ENCODE measurements around the gene SPATA31C1.
"Not testable (repeated sequence)": the region's sequence is repeated elsewhere in the genome, so short reads cannot be mapped to it uniquely, and the experiment has no call there.

The SPATA31C1 gene

DNA sequence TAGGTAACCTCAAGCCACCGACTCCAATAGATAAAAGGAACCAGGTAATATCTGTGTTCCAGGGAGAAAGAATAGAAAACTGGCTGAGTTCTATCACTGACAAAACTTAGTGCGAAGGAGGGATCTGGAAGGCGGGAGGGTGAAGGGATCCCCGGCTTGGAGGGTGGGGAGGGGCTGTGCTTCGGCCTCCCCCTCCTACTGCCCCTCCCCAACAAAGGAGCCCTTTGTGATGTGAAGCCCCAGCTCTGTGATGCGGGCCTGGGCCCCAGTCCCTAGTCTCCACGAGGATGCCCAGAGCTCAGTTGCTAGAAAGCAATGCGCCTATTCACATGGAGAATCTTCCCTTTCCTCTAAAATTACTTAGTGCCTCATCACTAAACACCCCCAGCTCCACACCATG is at the start of gene SPATA31C1:
Gene SPATA31C1, plus strand, starts transcription at position 301 of the 400 bp plus-strand sequence.
- DNase-seq (ENCODE audit: low spot score) = not testable (repeated sequence)

GRCh38 chr9:87868175-87868574 is 49.6 kb upstream of the SPATA31C1 start:
- DNase-seq (ENCODE audit: low spot score) = no peak

DNA sequence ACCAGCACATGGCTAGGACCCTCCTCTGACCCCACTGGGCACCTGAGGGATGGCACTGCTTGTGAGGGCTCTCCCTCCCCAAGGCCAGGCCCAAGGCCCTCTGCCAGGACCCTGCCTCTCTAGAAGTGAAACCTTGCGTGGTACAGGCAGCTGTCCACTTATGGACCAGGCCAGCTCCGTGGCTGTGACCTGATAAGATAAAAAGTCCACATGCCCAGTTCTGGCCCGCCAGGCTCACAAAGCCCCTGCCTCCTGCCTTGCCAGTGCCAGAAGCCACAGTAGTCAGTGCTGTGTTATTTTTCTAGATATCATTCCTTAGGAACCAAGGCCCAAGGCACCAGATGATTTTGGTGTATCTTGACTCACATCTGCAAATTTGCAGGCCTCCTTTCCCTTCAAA is 49.1 kb upstream of the SPATA31C1 start:
- DNase-seq (ENCODE audit: low spot score) = no peak

- DNase-seq (ENCODE audit: low spot score) = no peak
Measured at GRCh38 chr9:87869082-87869481, 48.7 kb upstream of the SPATA31C1 start.

GRCh38 chr9:87871425-87872078 is 46.2 kb upstream of the SPATA31C1 start:
- no peak for DNase-seq (ENCODE audit: low spot score)

DNA sequence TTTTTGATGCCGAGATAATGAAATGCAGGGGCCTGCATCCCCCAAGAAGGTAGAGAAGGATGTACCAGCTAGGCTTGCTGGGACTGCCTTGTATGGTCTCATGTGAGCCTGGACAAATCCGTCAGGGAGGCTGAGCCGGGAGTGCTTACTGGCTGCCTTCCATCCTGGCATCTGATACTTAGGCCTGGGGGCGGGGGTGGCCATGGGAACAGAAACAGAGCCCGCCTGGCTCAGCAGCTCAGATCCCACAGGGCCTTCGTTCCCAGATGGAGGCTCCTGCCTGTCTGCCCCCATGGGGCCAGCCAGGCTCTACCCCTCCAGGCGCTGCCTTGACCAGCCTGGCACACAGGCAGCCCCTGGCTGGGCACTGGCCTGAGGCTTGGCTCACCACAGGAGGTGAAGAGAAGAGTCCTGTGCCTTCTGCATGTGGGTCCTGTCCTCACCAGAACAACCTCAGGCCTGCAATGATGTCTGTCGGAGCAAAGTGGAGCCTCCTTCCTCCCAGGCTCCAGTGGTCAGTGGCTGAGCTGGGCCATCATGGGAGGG is 45.6 kb upstream of the SPATA31C1 start:
- DNase-seq (ENCODE audit: low spot score) = no peak

- DNase-seq (ENCODE audit: low spot score) = no peak
Measured at GRCh38 chr9:87873607-87874303, 44.0 kb upstream of the SPATA31C1 start.

DNA sequence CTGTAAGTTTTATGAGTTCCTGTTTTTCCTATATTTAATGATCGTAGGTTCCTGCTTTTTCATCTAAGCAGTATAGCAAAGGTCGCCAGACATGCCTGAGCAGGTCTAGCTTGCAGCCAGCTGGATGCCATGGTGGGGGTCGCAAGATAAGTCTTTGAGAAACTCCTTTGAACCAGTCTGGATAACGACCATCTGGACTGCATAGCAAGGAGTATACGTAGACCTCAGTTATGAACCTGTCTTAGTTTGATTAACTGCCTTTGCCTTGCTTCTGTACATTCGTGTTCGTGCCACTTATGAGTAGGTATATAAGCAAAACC is 43.5 kb upstream of the SPATA31C1 start:
- no peak for DNase-seq (ENCODE audit: low spot score)

- DNase-seq (ENCODE audit: low spot score) = no peak
Measured at GRCh38 chr9:87875060-87875459, 42.7 kb upstream of the SPATA31C1 start.

- no peak for DNase-seq (ENCODE audit: low spot score)
Measured at GRCh38 chr9:87875831-87876545, 41.8 kb upstream of the SPATA31C1 start.

GRCh38 chr9:87876708-87877107 is 41.1 kb upstream of the SPATA31C1 start:
- no peak for DNase-seq (ENCODE audit: low spot score)

DNA sequence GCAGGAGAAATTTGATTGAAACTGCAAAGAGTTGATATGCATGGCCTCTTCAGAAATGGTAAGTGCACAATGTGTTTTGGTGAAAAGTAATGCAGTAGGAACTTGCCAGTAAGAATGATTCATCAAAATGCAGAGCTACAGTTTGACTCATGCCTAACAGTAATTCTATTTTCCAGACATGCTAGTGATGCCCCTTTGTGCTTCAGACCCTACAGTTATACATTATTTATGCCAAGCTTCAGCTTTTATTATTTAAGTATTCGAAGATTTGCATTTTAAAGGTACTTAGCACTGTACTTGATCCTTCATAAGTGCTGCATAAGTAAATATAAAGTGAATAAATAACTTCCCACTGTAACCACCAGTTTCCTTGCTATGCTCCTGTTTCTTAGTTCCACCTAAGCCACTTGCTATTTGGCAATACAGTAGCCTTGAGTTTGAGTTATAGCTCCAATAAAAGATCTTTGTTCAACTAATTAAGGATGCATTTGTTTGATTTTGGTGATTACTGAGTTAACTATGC is 38.7 kb upstream of the SPATA31C1 start:
- DNase-seq (ENCODE audit: low spot score) = no peak

DNA sequence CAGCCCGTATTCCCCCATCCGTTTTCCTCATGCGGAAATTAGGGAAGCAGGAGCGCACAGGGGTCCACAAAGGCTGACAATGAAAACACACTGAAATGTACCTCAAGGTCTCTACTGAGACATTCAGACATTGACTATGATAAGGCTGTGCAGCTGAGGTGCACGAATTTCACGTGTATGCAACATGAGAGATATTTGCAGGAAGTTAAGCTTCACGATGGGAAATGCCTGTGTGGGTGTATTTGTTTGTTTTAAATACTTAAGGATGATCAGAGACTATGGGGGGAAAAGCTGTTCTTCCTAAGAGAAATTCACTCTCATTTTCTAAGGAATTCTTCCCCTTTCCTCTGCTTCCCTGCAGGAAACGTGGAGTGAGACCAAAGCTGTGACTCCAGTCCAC is 37.6 kb upstream of the SPATA31C1 start:
- DNase-seq (ENCODE audit: low spot score) = no peak

- no peak for DNase-seq (ENCODE audit: low spot score)
Measured at GRCh38 chr9:87880683-87881082, 37.1 kb upstream of the SPATA31C1 start.

GRCh38 chr9:87882627-87883026 is 35.1 kb upstream of the SPATA31C1 start, which contains the start of gene SPATA31E1:
TSS of gene SPATA31E1 (plus strand) at chr9:87882877. CDS start at chr9:87882892, 15 bp downstream.
- no peak for DNase-seq (ENCODE audit: low spot score)

DNA sequence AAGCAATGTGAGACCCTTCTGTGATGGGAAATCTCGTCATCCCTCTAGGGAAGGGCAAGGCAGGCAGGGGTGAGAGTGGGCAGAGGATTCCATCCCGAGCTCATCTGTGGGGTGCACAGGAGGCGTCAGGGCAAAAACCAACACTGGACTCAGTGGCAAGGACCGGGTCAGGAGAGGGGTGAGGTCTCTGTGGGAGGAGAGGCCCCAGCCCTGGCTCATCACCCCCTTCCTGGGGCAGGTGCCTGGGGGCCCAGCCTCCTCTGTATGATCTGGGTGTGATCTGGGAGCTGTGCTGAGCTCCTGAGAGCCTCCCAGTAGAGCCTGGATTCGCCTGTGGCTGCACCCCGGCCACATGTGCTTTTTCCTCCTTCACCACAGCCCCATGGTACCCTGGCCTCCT is 34.5 kb upstream of the SPATA31C1 start:
- no peak for DNase-seq (ENCODE audit: low spot score)

DNA sequence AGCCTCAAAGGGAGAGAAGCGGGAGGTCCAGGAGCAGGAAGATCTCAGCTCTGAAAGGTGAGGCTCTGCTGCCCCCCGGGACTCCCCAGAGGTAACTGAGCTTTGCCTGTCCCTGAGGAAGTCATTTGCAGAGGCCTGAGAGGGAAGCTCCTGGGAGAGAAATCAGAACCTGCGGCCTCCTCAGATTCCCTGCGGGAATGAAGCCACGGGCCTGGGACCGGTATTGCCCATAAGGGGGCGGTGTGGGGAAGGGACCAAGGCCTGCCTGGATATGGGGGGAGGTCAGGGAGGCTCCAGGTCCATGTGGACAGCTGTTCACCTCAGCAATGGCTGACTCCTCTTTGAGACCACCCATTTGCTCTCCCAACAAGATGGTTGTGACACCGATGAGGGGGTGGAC is 33.8 kb upstream of the SPATA31C1 start:
- no peak for DNase-seq (ENCODE audit: low spot score)

DNA sequence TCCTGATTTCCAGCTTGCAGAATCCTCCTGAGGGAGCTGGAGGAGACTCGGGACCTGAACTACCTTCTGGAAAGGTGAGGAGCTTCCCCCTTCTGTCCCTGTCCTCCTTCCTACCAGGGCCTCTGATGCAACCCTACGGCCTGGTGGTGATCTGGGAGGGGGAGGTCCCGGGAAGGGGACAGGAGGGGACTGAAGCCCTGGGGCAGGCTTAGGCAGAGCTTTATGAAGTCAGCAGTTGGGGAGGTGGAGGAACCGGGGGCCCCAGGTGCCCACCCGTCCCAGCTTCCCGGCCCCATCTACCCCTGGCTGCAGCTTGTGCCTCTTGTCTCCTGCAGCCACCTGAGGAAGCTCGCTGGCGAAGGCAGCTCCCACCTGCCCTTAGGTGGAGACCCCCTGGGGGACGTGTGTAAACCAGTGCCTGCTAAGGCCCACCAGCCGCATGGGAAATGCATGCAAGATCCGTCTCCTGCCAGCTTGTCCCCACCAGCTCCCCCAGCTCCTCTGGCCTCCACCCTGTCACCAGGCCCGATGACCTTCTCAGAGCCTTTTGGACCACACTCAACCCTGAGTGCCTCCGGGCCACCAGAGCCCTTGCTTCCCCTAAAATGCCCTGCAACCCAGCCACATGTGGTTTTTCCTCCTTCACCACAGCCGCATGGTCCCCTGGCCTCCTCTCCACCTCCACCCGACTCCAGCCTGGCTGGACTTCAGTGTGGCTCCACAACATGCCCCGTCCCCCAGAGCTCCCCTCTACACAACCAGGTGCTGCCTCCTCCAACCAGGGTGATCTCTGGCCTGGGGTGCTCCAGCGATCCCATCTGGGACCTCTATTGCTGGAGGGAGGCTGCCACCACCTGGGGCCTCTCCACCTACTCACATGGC is 32.9 kb upstream of the SPATA31C1 start:
- DNase-seq (ENCODE audit: low spot score) = no peak

DNA sequence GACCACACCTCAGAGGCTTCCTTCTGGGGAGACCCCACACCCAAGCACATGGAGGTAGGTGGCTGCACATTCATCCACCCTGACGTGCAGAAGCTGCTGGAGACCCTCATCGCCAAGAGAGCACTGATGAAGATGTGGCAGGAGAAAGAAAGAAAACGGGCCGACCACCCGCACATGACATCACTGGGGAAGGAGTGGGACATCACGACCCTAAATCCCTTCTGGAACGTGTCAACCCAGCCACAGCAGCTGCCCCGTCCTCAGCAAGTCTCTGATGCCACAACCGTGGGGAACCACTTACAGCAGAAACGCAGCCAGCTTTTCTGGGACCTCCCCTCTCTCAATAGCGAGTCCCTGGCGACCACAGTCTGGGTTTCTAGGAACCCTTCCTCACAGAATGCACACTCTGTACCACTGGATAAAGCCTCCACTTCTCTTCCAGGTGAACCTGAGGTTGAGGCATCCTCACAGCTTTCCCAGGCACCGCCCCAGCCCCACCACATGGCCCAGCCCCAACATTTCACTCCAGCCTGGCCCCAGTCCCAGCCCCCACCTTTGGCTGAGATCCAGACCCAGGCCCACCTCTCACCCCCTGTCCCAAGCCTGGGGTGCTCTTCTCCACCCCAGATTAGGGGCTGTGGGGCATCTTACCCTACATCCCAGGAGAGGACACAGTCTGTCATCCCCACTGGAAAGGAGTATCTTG is 32.1 kb upstream of the SPATA31C1 start:
- no peak for DNase-seq (ENCODE audit: low spot score)

DNA sequence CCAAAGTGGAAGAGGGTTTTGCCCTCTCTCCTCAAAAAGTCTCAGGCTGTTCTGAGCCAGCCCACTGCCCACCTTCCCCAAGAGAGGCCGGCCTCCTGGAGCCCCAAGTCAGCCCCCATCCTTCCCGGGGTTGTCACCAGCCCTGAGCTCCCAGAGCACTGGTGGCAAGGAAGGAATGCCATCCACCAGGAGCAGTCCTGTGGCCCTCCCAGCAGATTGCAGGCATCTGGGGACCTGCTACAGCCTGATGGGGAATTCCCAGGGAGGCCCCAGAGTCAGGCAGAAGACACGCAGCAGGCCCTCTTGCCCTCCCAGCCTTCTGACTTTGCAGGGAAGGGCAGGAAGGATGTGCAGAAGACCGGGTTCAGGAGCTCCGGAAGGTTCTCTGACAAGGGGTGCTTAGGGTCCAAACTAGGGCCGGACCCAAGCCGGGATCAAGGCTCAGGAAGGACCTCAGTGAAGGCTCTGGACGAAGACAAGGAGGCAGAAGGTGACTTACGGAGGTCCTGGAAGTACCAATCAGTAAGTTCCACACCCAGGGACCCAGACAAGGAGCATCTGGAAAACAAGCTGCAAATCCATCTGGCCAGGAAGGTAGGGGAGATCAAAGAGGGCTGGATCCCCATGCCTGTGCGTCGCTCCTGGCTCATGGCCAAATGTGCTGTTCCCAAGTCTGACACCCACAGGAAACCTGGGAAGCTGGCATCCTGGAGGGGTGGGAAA is 31.4 kb upstream of the SPATA31C1 start:
- DNase-seq (ENCODE audit: low spot score) = no peak

Data from CD4-positive, alpha-beta T cell treated with Interleukin-2 at 100 ng/mL for 4 hours (primary cell).